Stimulated activated effector memory CD8-positive, alpha-beta T cell treated with anti-CD3 and anti-CD28 coated beads, Interleukin-12 subunit alpha, Interleukin-12 subunit beta, amount 100 ng/mL, for 72 hours (primary cell): ENCODE data around the gene FXYD7.
"Not testable (repeated sequence)": the region's sequence is repeated elsewhere in the genome, so short reads cannot be mapped to it uniquely, and the experiment has no call there.

Experiments used
- ATAC-seq: fragments of 150-1000 bp; cut with Tn5 transposase; 2 replicates; pipeline ENCODE4 v1.10.0; 2021
- DNase-seq, 2 donors: peaks; one replicate each; pipeline ENCODE4 v3.0.0; 2021 to 2022; ENCODE audit warnings: low spot score in 2 of 2
- H3K27ac Mint-ChIP-seq: one replicate; pipeline ENCODE4 v1.8.0; 2022; ENCODE audit warnings: mild to moderate bottlenecking, mixed read lengths
- H3K36me3 Mint-ChIP-seq: one replicate; pipeline ENCODE4 v1.8.0; 2022; ENCODE audit warnings: mild to moderate bottlenecking, mixed read lengths
- H3K4me1 Mint-ChIP-seq: one replicate; pipeline ENCODE4 v1.8.0; 2022; ENCODE audit warnings: mixed read lengths
- H3K4me3 Mint-ChIP-seq: one replicate; pipeline ENCODE4 v1.8.0; 2022; ENCODE audit warnings: mild to moderate bottlenecking, mixed read lengths
- H3K9me3 Mint-ChIP-seq: one replicate; pipeline ENCODE4 v1.8.0; 2022; ENCODE audit warnings: mixed read lengths

The FXYD7 gene

GRCh38 chr19:35170359-35171061, 27.5 kb downstream of the FXYD7 start:
- Mint-ChIP-seq H3K9me3 (peaks cover 5% of the 10 kb centered on the region), H3K4me1 (peaks cover 43% of the 10 kb centered on the region), H3K4me3 (no peak overlapping the region), H3K36me3 (peaks cover 67% of the 10 kb centered on the region), H3K27ac (peak overlapping the region; percentile 73)
- DNase-seq (no peak), ATAC-seq (no peak)

- Mint-ChIP-seq H3K27ac (peak overlapping the region; percentile 74), H3K36me3 (peaks cover 55% of the 10 kb centered on the region), H3K9me3 (no peaks in the 10 kb centered on the region), H3K4me3 (no peak overlapping the region), H3K4me1 (peaks cover 31% of the 10 kb centered on the region)
- no peak for ATAC-seq
- no peak for DNase-seq
Measured at GRCh38 chr19:35171730-35172129, 28.7 kb downstream of the FXYD7 start.

GRCh38 chr19:35174226-35174625, 31.2 kb downstream of the FXYD7 start:
- Mint-ChIP-seq H3K36me3 (peaks cover 30% of the 10 kb centered on the region), H3K4me1 (peaks cover 13% of the 10 kb centered on the region), H3K27ac (no peak overlapping the region), H3K4me3 (no peak overlapping the region), H3K9me3 (no peaks in the 10 kb centered on the region)
- DNase-seq (no peak), ATAC-seq (no peak)

- Mint-ChIP-seq H3K4me1 (peaks cover 11% of the 10 kb centered on the region), H3K9me3 (no peaks in the 10 kb centered on the region), H3K4me3 (no peak overlapping the region), H3K27ac (no peak overlapping the region), H3K36me3 (peaks cover 10% of the 10 kb centered on the region)
- ATAC-seq = no peak
- DNase-seq = no peak
Measured at GRCh38 chr19:35176181-35176570, 33.1 kb downstream of the FXYD7 start.

GRCh38 chr19:35177377-35178274, 34.6 kb downstream of the FXYD7 start:
- Mint-ChIP-seq H3K36me3 (no peaks in the 10 kb centered on the region), H3K4me1 (peaks cover 11% of the 10 kb centered on the region), H3K27ac (peak overlapping the region; percentile 38), H3K4me3 (no peak overlapping the region), H3K9me3 (no peaks in the 10 kb centered on the region)
- DNase-seq (peak in 1 of 2 donors; percentile 43), ATAC-seq (no peak)

GRCh38 chr19:35178701-35179100, 35.6 kb downstream of the FXYD7 start:
- no peak overlapping the region for H3K4me3 Mint-ChIP-seq
- no peaks in the 10 kb centered on the region for H3K9me3 Mint-ChIP-seq
- ATAC-seq = no peak
- peaks cover 11% of the 10 kb centered on the region for H3K4me1 Mint-ChIP-seq
- DNase-seq = peak in 1 of 2 donors; percentile 12
- H3K27ac Mint-ChIP-seq = no peak overlapping the region
- H3K36me3 Mint-ChIP-seq = no peaks in the 10 kb centered on the region

- no peak overlapping the region for H3K4me3 Mint-ChIP-seq
- no peaks in the 10 kb centered on the region for H3K36me3 Mint-ChIP-seq
- peaks cover 11% of the 10 kb centered on the region for H3K4me1 Mint-ChIP-seq
- no peaks in the 10 kb centered on the region for H3K9me3 Mint-ChIP-seq
- H3K27ac Mint-ChIP-seq = no peak overlapping the region
- ATAC-seq (no peak), DNase-seq (peak in 1 of 2 donors; percentile 26)
Measured at GRCh38 chr19:35179830-35180229, 36.8 kb downstream of the FXYD7 start.

- H3K9me3 Mint-ChIP-seq = no peaks in the 10 kb centered on the region
- H3K4me3 Mint-ChIP-seq = no peak overlapping the region
- H3K36me3 Mint-ChIP-seq = no peaks in the 10 kb centered on the region
- peaks cover 11% of the 10 kb centered on the region for H3K4me1 Mint-ChIP-seq
- no peak overlapping the region for H3K27ac Mint-ChIP-seq
- no peak for DNase-seq
- no peak for ATAC-seq
Measured at GRCh38 chr19:35181387-35181786, 38.3 kb downstream of the FXYD7 start.

- H3K4me3 Mint-ChIP-seq = no peak overlapping the region
- no peaks in the 10 kb centered on the region for H3K36me3 Mint-ChIP-seq
- H3K9me3 Mint-ChIP-seq = peaks cover 3% of the 10 kb centered on the region
- ATAC-seq (no peak), DNase-seq (no peak)
- no peak overlapping the region for H3K27ac Mint-ChIP-seq
- peaks cover 9% of the 10 kb centered on the region for H3K4me1 Mint-ChIP-seq
Measured at GRCh38 chr19:35184267-35184666, 41.2 kb downstream of the FXYD7 start.

- peaks cover 3% of the 10 kb centered on the region for H3K4me1 Mint-ChIP-seq
Measured at GRCh38 chr19:35184884-35185283, 41.8 kb downstream of the FXYD7 start.

GRCh38 chr19:35194012-35194984, 51.2 kb downstream of the FXYD7 start:
- ATAC-seq (no peak), DNase-seq (peak in 1 of 2 donors; percentile 23)
- no peaks in the 10 kb centered on the region for H3K36me3 Mint-ChIP-seq
- H3K4me3 Mint-ChIP-seq = no peak overlapping the region
- H3K27ac Mint-ChIP-seq = no peak overlapping the region
- H3K4me1 Mint-ChIP-seq = no peaks in the 10 kb centered on the region
- H3K9me3 Mint-ChIP-seq = no peaks in the 10 kb centered on the region

More at GRCh38 chr19:35184884-35185283, 41.8 kb downstream of the FXYD7 start:
- Mint-ChIP-seq H3K36me3 (no peaks in the 10 kb centered on the region), H3K4me3 (no peak overlapping the region), H3K27ac (no peak overlapping the region), H3K9me3 (peaks cover 3% of the 10 kb centered on the region)
- ATAC-seq = peak; percentile 70
- DNase-seq = no peak

- DNase-seq = no peak
- Mint-ChIP-seq H3K27ac (no peak overlapping the region), H3K36me3 (no peaks in the 10 kb centered on the region)
Measured at GRCh38 chr19:35195830-35196229, 52.8 kb downstream of the FXYD7 start.

GRCh38 chr19:35196861-35197260, 53.8 kb downstream of the FXYD7 start:
- not testable (repeated sequence) for H3K27ac Mint-ChIP-seq, H3K4me1 Mint-ChIP-seq, H3K36me3 Mint-ChIP-seq, H3K4me3 Mint-ChIP-seq, ATAC-seq, H3K9me3 Mint-ChIP-seq
- DNase-seq = peak in 1 of 2 donors; percentile 20

More at GRCh38 chr19:35195830-35196229, 52.8 kb downstream of the FXYD7 start:
- no peak for ATAC-seq
- H3K9me3 Mint-ChIP-seq = no peaks in the 10 kb centered on the region
- H3K4me1 Mint-ChIP-seq = no peaks in the 10 kb centered on the region
- no peak overlapping the region for H3K4me3 Mint-ChIP-seq

GRCh38 chr19:35199481-35199880, 56.4 kb downstream of the FXYD7 start:
- Mint-ChIP-seq H3K9me3 (no peaks in the 10 kb centered on the region), H3K36me3 (no peaks in the 10 kb centered on the region), H3K27ac (no peak overlapping the region), H3K4me1 (peaks cover 21% of the 10 kb centered on the region), H3K4me3 (no peak overlapping the region)
- DNase-seq = no peak
- no peak for ATAC-seq
